Urothelium cell line (cell line): ENCODE measurements around the gene PTPRH.

Experiments used
- DNase-seq: peaks from one replicate; pipeline ENCODE4 v3.0.0; 2011; ENCODE audit warnings: low spot score, mixed read lengths
- FAIRE-seq: peaks from 2 replicates; lab custom pipeline; 2011; peaks lifted over from hg19 to GRCh38; lab: Jason Lieb, UNC

Gene PTPRH

GRCh38 chr19:55246462-55247451 lies 37.5 kb upstream of the PTPRH start:
- FAIRE-seq = no peak
- no peak for DNase-seq

GRCh38 chr19:55245236-55245904 lies 36.1 kb upstream of the PTPRH start:
- FAIRE-seq (no peak), DNase-seq (no peak)

GRCh38 chr19:55244004-55244680 lies 34.8 kb upstream of the PTPRH start:
- DNase-seq = no peak
- no peak for FAIRE-seq

- FAIRE-seq (no peak), DNase-seq (no peak)
Observed at GRCh38 chr19:55242517-55242916, 33.2 kb upstream of the PTPRH start.

- FAIRE-seq = no peak
- no peak for DNase-seq
Observed at GRCh38 chr19:55241935-55242464, 32.7 kb upstream of the PTPRH start.

- DNase-seq (no peak), FAIRE-seq (no peak)
Observed at GRCh38 chr19:55241143-55241934, 32.0 kb upstream of the PTPRH start.

GRCh38 chr19:55240713-55241020 lies 31.4 kb upstream of the PTPRH start:
- DNase-seq (no peak), FAIRE-seq (no peak)

GRCh38 chr19:55239004-55239403 lies 29.7 kb upstream of the PTPRH start:
- DNase-seq (no peak), FAIRE-seq (no peak)

- FAIRE-seq = no peak
- DNase-seq = no peak
Observed at GRCh38 chr19:55238030-55238429, 28.7 kb upstream of the PTPRH start.

GRCh38 chr19:55232986-55233385 lies 23.7 kb upstream of the PTPRH start:
- DNase-seq = no peak
- FAIRE-seq = no peak

- FAIRE-seq = no peak
- DNase-seq = no peak
Observed at GRCh38 chr19:55232286-55232602, 22.9 kb upstream of the PTPRH start.

GRCh38 chr19:55231391-55232285 lies 22.3 kb upstream of the PTPRH start:
- FAIRE-seq (no peak), DNase-seq (no peak)

GRCh38 chr19:55230780-55231179 lies 21.5 kb upstream of the PTPRH start:
- FAIRE-seq = no peak
- no peak for DNase-seq

- FAIRE-seq = no peak
Observed at GRCh38 chr19:55230329-55230728, 21.0 kb upstream of the PTPRH start.

GRCh38 chr19:55229789-55230182 lies 20.5 kb upstream of the PTPRH start:
- DNase-seq (no peak), FAIRE-seq (no peak)

More at GRCh38 chr19:55230329-55230728, 21.0 kb upstream of the PTPRH start:
- DNase-seq = no peak

- no peak for DNase-seq
- FAIRE-seq = no peak
Observed at GRCh38 chr19:55229145-55229788, 20.0 kb upstream of the PTPRH start.

- no peak for DNase-seq
Observed at GRCh38 chr19:55228403-55229031, 19.2 kb upstream of the PTPRH start, which contains the start of gene TMEM86B. TMEM86B (minus strand) TSS chr19:55228763; CDS start chr19:55228741, 22 bp downstream.

GRCh38 chr19:55228015-55228391 lies 18.7 kb upstream of the PTPRH start:
- FAIRE-seq (no peak), DNase-seq (no peak)

More at GRCh38 chr19:55228403-55229031, 19.2 kb upstream of the PTPRH start, which contains the start of gene TMEM86B:
- FAIRE-seq = no peak
